22Rv1 (cell line): ENCODE measurements around the gene AAK1.

Experiments used
- CTCF ChIP-seq: fragments of 450-650 bp; IDR thresholded peaks from 2 replicates; pipeline ENCODE4 v1.5.1; 2017; ENCODE audit warnings: mild to moderate bottlenecking
- ZFX ChIP-seq: fragments of 450-650 bp; IDR thresholded peaks from 2 replicates; pipeline ENCODE4 v1.6.1; 2017; ENCODE audit warnings: antibody characterized with exemption, borderline replicate concordance

DNA sequence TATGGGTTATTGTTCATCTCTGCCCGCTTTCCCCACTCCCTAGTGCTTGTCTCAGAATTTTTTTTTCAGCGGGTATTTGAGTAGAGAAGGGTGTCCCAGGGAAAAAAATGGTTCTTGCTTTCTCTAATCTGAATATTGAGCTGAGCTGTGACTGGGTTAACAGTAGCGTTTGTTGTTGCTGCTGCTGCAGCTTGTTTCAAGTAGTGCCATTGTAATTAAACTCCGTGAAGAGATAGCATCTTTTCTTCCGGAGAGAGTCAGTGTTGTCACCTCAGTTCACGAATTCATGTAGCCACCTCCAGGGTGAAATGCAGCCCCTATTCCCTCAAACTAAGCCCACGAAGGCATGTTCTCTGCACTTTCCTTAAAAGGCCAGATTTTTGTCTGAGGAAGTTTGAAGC lies 1.5 kb upstream of the AAK1 start:
- TF ChIP-seq CTCF (no peak), ZFX (no peak)
